ENCODE results near the gene GPR39.

- TF ChIP-seq CTCF (IDR thresholded peaks at IDR 0.05) (no peak), POLR2AphosphoS5 (IDR thresholded peaks at IDR 0.05; ENCODE audit: low read depth, low read length) (no peak), REST (IDR thresholded peaks at IDR 0.05; ENCODE audit: insufficient read depth in 1 of 2, low read depth in 2 of 2, low read length in 1 of 2) (no peak)
Measured at GRCh38 chr2:132404056-132404455, 12.5 kb upstream of the GPR39 start.

All from Panc1 (cell line).